BJ (cell line): ENCODE data around the gene GREM2. TPM values are rescaled to one million over a fixed set of nuclear protein-coding genes. Genes with fewer than 3 reads are reported as not detected.

Experiments used
- CTCF ChIA-PET: fragments of 350-600 bp; formaldehyde crosslinking; extraction: SDS; loops from one replicate; lab custom pipeline; 2021; ENCODE audit warnings: antibody characterized with exemption, inconsistent platforms; lab: Yijun Ruan, JAX
- POLR2A ChIA-PET: fragments of 300-600 bp; sonication (Branson Sonifier 250); formaldehyde crosslinking; extraction: SDS; loops from one replicate; lab custom pipeline; 2021; ENCODE audit warnings: antibody characterized with exemption; lab: Charles Lee
- DNase-seq: peaks from one replicate; pipeline ENCODE4 v3.0.0-alpha.2; 2011; ENCODE audit warnings: low read depth
- H3K27me3 ChIP-seq: 2 replicates; pipeline ENCODE4 v1.6.0; 2011; ENCODE audit warnings: low read length; ENCODE audit not compliant: control insufficient read depth, insufficient read depth
- H3K36me3 ChIP-seq: 2 replicates; pipeline ENCODE4 v1.5.1; 2011; ENCODE audit warnings: low read length; ENCODE audit not compliant: control insufficient read depth, insufficient read depth
- H3K4me3 ChIP-seq: 2 replicates; pipeline ENCODE4 v1.5.1; 2011; ENCODE audit warnings: low read depth, mild to moderate bottlenecking, control low read depth, low read length
- CTCF ChIP-seq: IDR thresholded peaks from 2 replicates; pipeline ENCODE4 v1.5.1; 2011; ENCODE audit warnings: low read depth, mild to moderate bottlenecking, control low read depth, inconsistent platforms, low read length, moderate library complexity; ENCODE audit not compliant: insufficient read depth
- polyA plus RNA-seq: library from polyadenylated mRNA; depleted of rRNA; stranded (reverse); fragments of >200 nt; gene quantifications from 2 replicates; pipeline ENCODE4 v1.2.3, GENCODE V29; 2011

The GREM2 gene
- polyA plus RNA-seq, 1 experiment = 5.6 TPM

GRCh38 chr1:240495601-240496000 lies 116.4 kb downstream of the GREM2 start:
- H3K36me3 ChIP-seq = no peaks in the 10 kb centered on the region
- CTCF ChIA-PET = no interaction called here
- TF ChIP-seq CTCF = no peak

GRCh38 chr1:240492832-240493440 lies 119.0 kb downstream of the GREM2 start:
- TF ChIP-seq CTCF = peak; percentile 26
- CTCF ChIA-PET = interaction anchor here (1.2 kb wide), 1 partner anchor 26 kb away, joined by 3 read pairs; no protein-coding TSS in a partner anchor
- DNase-seq = no peak
- peak overlapping the region; percentile 7; the same call in 1 of the 2 replicates for H3K4me3 ChIP-seq
- POLR2A ChIA-PET = no interaction called here
- H3K36me3 ChIP-seq = no peaks in the 10 kb centered on the region
- H3K27me3 ChIP-seq = no peaks in the 10 kb centered on the region

More at GRCh38 chr1:240495601-240496000, 116.4 kb downstream of the GREM2 start:
- no peak for DNase-seq
- no peak overlapping the region for H3K4me3 ChIP-seq
- POLR2A ChIA-PET = no interaction called here
- H3K27me3 ChIP-seq = no peaks in the 10 kb centered on the region

- Histone ChIP-seq H3K36me3 (no peaks in the 10 kb centered on the region), H3K4me3 (no peak overlapping the region), H3K27me3 (no peaks in the 10 kb centered on the region)
- TF ChIP-seq CTCF = no peak
- DNase-seq = no peak
- ChIA-PET CTCF (interaction anchor here (0.5 to 1.2 kb wide), 2 partner anchors 25 to 154 kb away, joined by 3 read pairs; no protein-coding TSS in a partner anchor), POLR2A (no interaction called here)
Measured at GRCh38 chr1:240491796-240492195, 120.2 kb downstream of the GREM2 start.

GRCh38 chr1:240491156-240491555 lies 120.8 kb downstream of the GREM2 start:
- POLR2A ChIA-PET = no interaction called here
- CTCF ChIA-PET = no interaction called here

GRCh38 chr1:240487493-240487892 lies 124.5 kb downstream of the GREM2 start:
- H3K4me3 ChIP-seq = no peak overlapping the region
- TF ChIP-seq CTCF = no peak
- POLR2A ChIA-PET = no interaction called here
- H3K27me3 ChIP-seq = no peaks in the 10 kb centered on the region
- no peak for DNase-seq
- CTCF ChIA-PET = interaction anchor here (0.9 to 1.4 kb wide), 2 partner anchors 41 to 204 kb away, joined by 3 to 5 read pairs; no protein-coding TSS in a partner anchor
- H3K36me3 ChIP-seq = no peaks in the 10 kb centered on the region

More at GRCh38 chr1:240491156-240491555, 120.8 kb downstream of the GREM2 start:
- no peak for DNase-seq
- Histone ChIP-seq H3K4me3 (no peak overlapping the region), H3K36me3 (no peaks in the 10 kb centered on the region), H3K27me3 (no peaks in the 10 kb centered on the region)
- TF ChIP-seq CTCF = no peak
